MM.1S (cell line): ENCODE data around the gene EXOC2.

Source experiments
- DNase-seq: peaks from one replicate; pipeline ENCODE4 v3.0.0-alpha.2; 2015
- H2AFZ ChIP-seq: fragments of 300-600 bp; sonication (generic); 2 replicates; pipeline ENCODE4 v1.6.0; 2016; ENCODE audit warnings: antibody characterized with exemption, low read length
- H3F3A ChIP-seq: fragments of 300-600 bp; sonication (generic); 2 replicates; pipeline ENCODE4 v1.6.1; 2016; ENCODE audit warnings: mild to moderate bottlenecking, antibody characterized with exemption, low read length, moderate library complexity, mixed read lengths; ENCODE audit not compliant: insufficient read depth
- H3K27ac ChIP-seq: fragments of 300-600 bp; sonication (generic); 2 replicates; pipeline ENCODE4 v1.5.1; 2016; ENCODE audit warnings: mild to moderate bottlenecking, low read length
- H3K27me3 ChIP-seq: fragments of 300-600 bp; sonication (generic); replicated peaks from 2 replicates; pipeline ENCODE4 v1.6.0; 2016; ENCODE audit warnings: low read length; ENCODE audit not compliant: insufficient read depth
- H3K36me3 ChIP-seq: fragments of 300-600 bp; sonication (generic); replicated peaks from 2 replicates; pipeline ENCODE4 v1.6.1; 2016; ENCODE audit warnings: mild to moderate bottlenecking, low read length, mixed read lengths; ENCODE audit not compliant: insufficient read depth
- H3K4me1 ChIP-seq: fragments of 300-600 bp; sonication (generic); 2 replicates; pipeline ENCODE4 v1.6.1; 2016; ENCODE audit warnings: low read length, mixed read lengths
- H3K4me2 ChIP-seq: fragments of 300-600 bp; sonication (generic); 2 replicates; pipeline ENCODE4 v1.6.0; 2016; ENCODE audit warnings: low read depth, low read length
- H3K4me3 ChIP-seq: fragments of 300-600 bp; sonication (generic); 2 replicates; pipeline ENCODE4 v1.5.1; 2016; ENCODE audit warnings: low read length, mixed read lengths
- H3K79me2 ChIP-seq: fragments of 300-600 bp; sonication (generic); 2 replicates; pipeline ENCODE4 v1.6.1; 2016; ENCODE audit warnings: mixed run types, low read length, mixed read lengths
- H3K9ac ChIP-seq: fragments of 300-600 bp; sonication (generic); 2 replicates; pipeline ENCODE4 v1.6.1; 2016; ENCODE audit warnings: low read length, mixed read lengths
- H3K9me2 ChIP-seq: fragments of 300-600 bp; sonication (generic); replicated peaks from 2 replicates; pipeline ENCODE4 v1.6.1; 2016; ENCODE audit warnings: mild to moderate bottlenecking, low read length, mixed read lengths; ENCODE audit not compliant: insufficient read depth
- H3K9me3 ChIP-seq: fragments of 300-600 bp; sonication (generic); replicated peaks from 2 replicates; pipeline ENCODE4 v1.6.1; 2016; ENCODE audit warnings: mild to moderate bottlenecking, low read length, mixed read lengths; ENCODE audit not compliant: insufficient read depth
- H4K20me1 ChIP-seq: fragments of 300-600 bp; sonication (generic); 2 replicates; pipeline ENCODE4 v1.6.1; 2016; ENCODE audit warnings: mild to moderate bottlenecking, low read length, moderate library complexity, mixed read lengths; ENCODE audit not compliant: insufficient read depth
- CTCF ChIP-seq: fragments of 300-600 bp; sonication (generic); IDR thresholded peaks from 2 replicates; pipeline ENCODE4 v1.5.1; 2016; ENCODE audit warnings: antibody characterized with exemption, low read length, mixed read lengths
- EZH2 ChIP-seq: fragments of 300-600 bp; sonication (generic); optimal IDR thresholded peaks from 2 replicates; pipeline ENCODE3; 2017; ENCODE audit warnings: low read depth, mild to moderate bottlenecking, antibody characterized with exemption, low read length, mixed read lengths
- EZH2phosphoT487 ChIP-seq: fragments of 300-600 bp; sonication (generic); IDR thresholded peaks from 2 replicates; pipeline ENCODE4 v1.6.1; 2018; ENCODE audit warnings: antibody characterized with exemption, low read length

The EXOC2 gene

GRCh38 chr6:701700-702479 is 9.0 kb upstream of the EXOC2 start:
- Histone ChIP-seq H4K20me1 (no peaks in the 10 kb centered on the region), H3K27me3 (no peaks in the 10 kb centered on the region), H3K9me3 (no peaks in the 10 kb centered on the region), H3K9ac (no peak overlapping the region), H2AFZ (no peak overlapping the region), H3K4me2 (no peak overlapping the region), H3K36me3 (no peaks in the 10 kb centered on the region), H3K9me2 (no peaks in the 10 kb centered on the region), H3K4me3 (no peak overlapping the region), H3K27ac (no peak overlapping the region), H3F3A (no peaks in the 10 kb centered on the region), H3K79me2 (no peaks in the 10 kb centered on the region), H3K4me1 (no peaks in the 10 kb centered on the region)
- DNase-seq = no peak
- TF ChIP-seq EZH2phosphoT487 (no peak), CTCF (peak; percentile 21; the same call in 1 of the 2 replicates), EZH2 (no peak)

DNA sequence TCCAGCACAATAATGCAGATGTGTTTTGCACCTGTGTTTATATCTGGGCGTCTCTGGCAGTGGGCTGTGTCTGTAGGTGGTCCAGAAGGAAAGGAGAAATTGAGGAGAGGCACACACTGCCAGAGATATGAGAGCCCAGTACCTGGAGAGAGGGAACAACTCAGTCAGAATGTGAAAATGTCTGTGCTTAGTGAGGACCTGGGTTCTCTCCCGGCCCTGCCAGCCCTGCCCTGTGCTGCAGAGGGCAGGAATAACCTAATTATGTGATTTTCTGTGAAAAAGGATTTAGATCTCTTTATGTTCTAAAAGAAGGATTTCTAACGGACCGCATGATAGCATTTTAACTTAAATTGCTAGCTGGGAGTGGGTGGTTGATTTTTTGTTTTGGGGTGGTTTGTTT is 8.3 kb upstream of the EXOC2 start:
- no peak overlapping the region for H3K4me2 ChIP-seq
- DNase-seq = no peak
- no peaks in the 10 kb centered on the region for H3K36me3 ChIP-seq
- no peak overlapping the region for H2AFZ ChIP-seq
- H3K4me1 ChIP-seq = no peaks in the 10 kb centered on the region
- no peak overlapping the region for H3K9ac ChIP-seq
- no peaks in the 10 kb centered on the region for H3F3A ChIP-seq
- no peaks in the 10 kb centered on the region for H3K27me3 ChIP-seq
- TF ChIP-seq EZH2phosphoT487 (no peak), EZH2 (no peak), CTCF (no peak)
- H3K9me3 ChIP-seq = no peaks in the 10 kb centered on the region
- H3K9me2 ChIP-seq = no peaks in the 10 kb centered on the region
- no peaks in the 10 kb centered on the region for H4K20me1 ChIP-seq
- no peak overlapping the region for H3K4me3 ChIP-seq
- H3K79me2 ChIP-seq = no peaks in the 10 kb centered on the region
- no peak overlapping the region for H3K27ac ChIP-seq

DNA sequence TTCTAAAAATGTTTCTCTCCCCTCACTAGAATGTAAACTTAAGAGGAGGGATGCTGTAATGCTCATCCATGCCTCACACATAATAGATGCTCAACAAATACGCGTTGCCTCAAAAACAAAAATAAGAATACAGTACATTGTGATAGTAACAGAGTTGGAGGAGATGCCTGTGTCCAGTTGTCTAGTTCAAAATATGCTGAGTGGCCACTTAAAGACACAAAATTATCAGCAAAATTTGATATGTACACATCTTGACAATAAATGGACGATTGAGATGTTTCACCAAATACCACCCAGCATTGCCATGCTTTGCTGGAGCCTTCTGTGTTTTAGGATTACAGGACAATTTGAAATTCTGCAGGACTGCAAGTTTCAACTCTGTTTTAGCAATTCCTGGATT is 7.6 kb upstream of the EXOC2 start:
- Histone ChIP-seq H3K9ac (no peak overlapping the region), H4K20me1 (no peaks in the 10 kb centered on the region), H3K9me2 (no peaks in the 10 kb centered on the region), H3K9me3 (no peaks in the 10 kb centered on the region), H3K4me1 (no peaks in the 10 kb centered on the region), H3K27me3 (no peaks in the 10 kb centered on the region), H3K4me3 (no peak overlapping the region), H3K4me2 (no peak overlapping the region), H3K36me3 (no peaks in the 10 kb centered on the region), H3K27ac (no peak overlapping the region), H3K79me2 (no peaks in the 10 kb centered on the region), H2AFZ (no peak overlapping the region), H3F3A (no peaks in the 10 kb centered on the region)
- TF ChIP-seq EZH2 (no peak), CTCF (no peak), EZH2phosphoT487 (no peak)
- DNase-seq = no peak
